DMS53 treated with DMSO at 0.1 percent for 48 hours (cell line): ENCODE results near the gene SHISA9.

Source experiments
- DNase-seq: peaks from one replicate; lab custom pipeline; 2025; ENCODE audit not compliant: unreplicated experiment; lab: John Stamatoyannopoulos, UW

The SHISA9 gene

GRCh38 chr16:13245713-13246377 lies 344.4 kb downstream of the SHISA9 start:
- DNase-seq, result no peak

- DNase-seq, result no peak
These were observed 353.7 kb downstream of the SHISA9 start for GRCh38 chr16:13254998-13255614.

DNA sequence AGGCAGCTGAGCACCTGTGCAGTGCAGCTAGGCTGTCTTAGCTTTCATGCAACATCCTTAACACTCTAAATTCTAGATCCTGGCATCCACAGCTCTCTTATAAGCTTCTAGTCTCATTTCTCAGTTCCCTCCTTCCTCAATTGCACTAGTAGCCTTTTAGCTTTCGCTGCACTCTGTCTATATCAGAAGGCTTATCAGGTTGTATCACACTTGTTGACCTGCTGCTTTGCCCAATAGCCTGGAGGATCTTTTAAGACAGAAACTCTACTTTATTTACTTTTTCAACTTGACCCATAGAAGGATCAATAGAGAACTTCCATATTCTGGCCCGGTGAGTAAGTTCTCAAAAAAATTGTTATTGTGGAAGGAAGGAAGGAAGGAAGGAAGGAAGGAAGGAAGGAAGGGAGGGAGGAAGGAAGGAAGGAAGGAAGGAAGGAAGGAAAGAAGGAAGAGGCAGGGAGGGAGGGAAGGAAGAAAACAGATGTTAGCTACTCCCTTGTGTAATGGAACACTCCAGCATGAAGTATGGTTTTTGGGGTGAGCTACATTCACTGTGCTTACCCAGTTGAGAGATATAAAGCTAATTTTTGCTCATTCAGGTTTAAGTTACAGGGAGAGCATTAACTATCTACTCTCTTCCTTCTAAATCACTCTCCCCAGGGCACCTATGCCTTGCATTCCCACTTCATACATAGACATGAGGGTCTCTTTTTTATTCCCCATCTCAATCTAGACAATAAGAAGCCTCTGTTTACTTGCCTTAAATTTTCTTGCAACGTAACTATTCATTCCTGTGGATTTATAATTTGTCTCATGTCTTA lies 361.1 kb downstream of the SHISA9 start:
- no peak for DNase-seq

GRCh38 chr16:13264749-13265552 lies 363.6 kb downstream of the SHISA9 start:
- no peak for DNase-seq

DNA sequence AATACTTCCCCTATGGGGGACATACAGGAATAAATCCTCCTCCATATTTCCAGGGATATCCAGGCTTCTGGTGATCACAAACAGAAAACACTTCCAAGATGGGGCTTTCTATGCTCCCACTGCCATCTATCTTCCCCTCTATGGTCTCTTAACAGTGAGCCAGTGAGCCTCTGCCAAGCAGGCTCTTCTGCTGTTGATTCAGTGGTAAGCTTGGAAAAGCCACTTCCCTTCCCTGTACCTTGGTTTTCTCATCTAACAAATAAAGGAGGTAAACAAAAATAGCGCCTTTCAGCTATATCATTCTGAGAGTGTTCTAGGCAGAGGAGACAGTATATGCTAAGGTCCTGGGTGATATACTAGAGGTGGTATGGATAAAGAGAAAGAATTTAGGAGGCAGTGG lies 368.0 kb downstream of the SHISA9 start:
- no peak for DNase-seq

GRCh38 chr16:13269905-13270528 lies 368.6 kb downstream of the SHISA9 start:
- no peak for DNase-seq

GRCh38 chr16:13270602-13271001 lies 369.2 kb downstream of the SHISA9 start:
- DNase-seq, result no peak

GRCh38 chr16:13289515-13289914 lies 388.1 kb downstream of the SHISA9 start:
- no peak for DNase-seq
